Progenitor cell of endocrine pancreas (in vitro differentiated cells): ENCODE measurements around the gene PHF13. TPM values are rescaled to one million over a fixed set of nuclear protein-coding genes. Genes with fewer than 3 reads are reported as not detected.
A peak's percentile ranks its signal among the peaks of the same experiment; 100 is the strongest.

Experiments used
- DNase-seq: peaks from one replicate; pipeline ENCODE4 v3.0.0; 2021; ENCODE audit warnings: low spot score; ENCODE audit not compliant: unreplicated experiment
- H3K27ac Mint-ChIP-seq: 2 replicates; pipeline ENCODE4 v1.8.0; 2021; ENCODE audit warnings: mild to moderate bottlenecking, moderate library complexity, mixed read lengths
- H3K27me3 Mint-ChIP-seq: 2 replicates; pipeline ENCODE4 v1.8.0; 2021; ENCODE audit warnings: mixed read lengths
- H3K36me3 Mint-ChIP-seq: 2 replicates; pipeline ENCODE4 v1.8.0; 2022; ENCODE audit warnings: mixed read lengths; ENCODE audit not compliant: insufficient read depth
- H3K4me1 Mint-ChIP-seq: 2 replicates; pipeline ENCODE4 v1.8.0; 2021; ENCODE audit warnings: low read depth, mixed read lengths
- H3K4me3 Mint-ChIP-seq: 2 replicates; pipeline ENCODE4 v1.8.0; 2021; ENCODE audit warnings: low read depth, mild to moderate bottlenecking, moderate library complexity, mixed read lengths
- H3K9me3 Mint-ChIP-seq: 2 replicates; pipeline ENCODE4 v1.8.0; 2021; ENCODE audit warnings: low read depth, mixed read lengths
- total RNA-seq: library from RNA; stranded (reverse); gene quantifications from 2 replicates; pipeline ENCODE4 v1.2.1, GENCODE V29; 2021
- TF ChIP-seq, protein P1 (sequence below): fragments of 200-600 bp; sonication (generic); IDR thresholded peaks from one replicate; pipeline ENCODE4 v1.5.0; 2021; ENCODE audit warnings: antibody characterized with exemption, mild to moderate bottlenecking; ENCODE audit not compliant: unreplicated experiment

The PHF13 gene
- total RNA-seq, 1 donor from 2014 or later, result 29.1 TPM

DNA sequence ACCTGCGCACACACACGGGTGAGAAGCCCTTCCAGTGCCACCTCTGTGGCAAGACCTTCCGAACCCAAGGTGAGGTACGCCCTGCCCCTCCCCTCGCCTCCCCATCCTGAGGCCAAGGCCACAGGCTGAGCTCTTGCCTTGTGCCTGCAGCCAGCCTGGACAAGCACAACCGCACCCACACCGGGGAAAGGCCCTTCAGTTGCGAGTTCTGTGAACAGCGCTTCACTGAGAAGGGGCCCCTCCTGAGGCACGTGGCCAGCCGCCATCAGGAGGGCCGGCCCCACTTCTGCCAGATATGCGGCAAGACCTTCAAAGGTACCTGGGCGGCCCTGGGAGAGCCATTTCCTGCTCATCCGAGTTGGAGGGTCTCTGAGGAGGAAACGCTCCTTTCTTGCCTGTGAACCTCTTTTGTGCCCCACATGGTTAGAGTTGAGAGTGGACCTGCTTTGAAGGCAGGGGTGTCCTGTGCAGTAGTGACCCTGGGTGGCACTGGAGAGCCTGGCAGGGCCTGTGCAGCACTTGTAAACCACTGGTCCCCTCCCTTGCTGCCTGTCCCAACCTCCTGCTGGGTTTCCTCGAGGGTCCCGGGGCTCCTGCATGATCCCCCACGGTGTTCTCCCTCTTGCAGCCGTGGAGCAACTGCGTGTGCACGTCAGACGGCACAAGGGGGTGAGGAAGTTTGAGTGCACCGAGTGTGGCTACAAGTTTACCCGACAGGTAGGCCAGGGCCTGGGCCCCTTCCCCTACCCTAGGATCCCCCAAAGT is 25.2 kb upstream of the PHF13 start:
- H3K27me3 Mint-ChIP-seq, result no peaks in the 10 kb centered on the region
- DNase-seq, result no peak
- TF ChIP-seq, protein P1, sequence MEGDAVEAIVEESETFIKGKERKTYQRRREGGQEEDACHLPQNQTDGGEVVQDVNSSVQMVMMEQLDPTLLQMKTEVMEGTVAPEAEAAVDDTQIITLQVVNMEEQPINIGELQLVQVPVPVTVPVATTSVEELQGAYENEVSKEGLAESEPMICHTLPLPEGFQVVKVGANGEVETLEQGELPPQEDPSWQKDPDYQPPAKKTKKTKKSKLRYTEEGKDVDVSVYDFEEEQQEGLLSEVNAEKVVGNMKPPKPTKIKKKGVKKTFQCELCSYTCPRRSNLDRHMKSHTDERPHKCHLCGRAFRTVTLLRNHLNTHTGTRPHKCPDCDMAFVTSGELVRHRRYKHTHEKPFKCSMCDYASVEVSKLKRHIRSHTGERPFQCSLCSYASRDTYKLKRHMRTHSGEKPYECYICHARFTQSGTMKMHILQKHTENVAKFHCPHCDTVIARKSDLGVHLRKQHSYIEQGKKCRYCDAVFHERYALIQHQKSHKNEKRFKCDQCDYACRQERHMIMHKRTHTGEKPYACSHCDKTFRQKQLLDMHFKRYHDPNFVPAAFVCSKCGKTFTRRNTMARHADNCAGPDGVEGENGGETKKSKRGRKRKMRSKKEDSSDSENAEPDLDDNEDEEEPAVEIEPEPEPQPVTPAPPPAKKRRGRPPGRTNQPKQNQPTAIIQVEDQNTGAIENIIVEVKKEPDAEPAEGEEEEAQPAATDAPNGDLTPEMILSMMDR, result no peak
- H3K4me1 Mint-ChIP-seq, result peaks cover 5% of the 10 kb centered on the region
- no peak overlapping the region for H3K27ac Mint-ChIP-seq
- H3K9me3 Mint-ChIP-seq, result no peaks in the 10 kb centered on the region
- peaks cover 4% of the 10 kb centered on the region for H3K36me3 Mint-ChIP-seq
- no peak overlapping the region for H3K4me3 Mint-ChIP-seq

- H3K36me3 Mint-ChIP-seq, result peaks cover 6% of the 10 kb centered on the region
- DNase-seq, result no peak
- H3K4me1 Mint-ChIP-seq, result peaks cover 5% of the 10 kb centered on the region
- no peaks in the 10 kb centered on the region for H3K27me3 Mint-ChIP-seq
- H3K4me3 Mint-ChIP-seq, result no peak overlapping the region
- H3K9me3 Mint-ChIP-seq, result no peaks in the 10 kb centered on the region
- TF ChIP-seq, protein P1, result no peak
- H3K27ac Mint-ChIP-seq, result no peak overlapping the region
Observed at GRCh38 chr1:6588893-6589520, 24.5 kb upstream of the PHF13 start.

DNA sequence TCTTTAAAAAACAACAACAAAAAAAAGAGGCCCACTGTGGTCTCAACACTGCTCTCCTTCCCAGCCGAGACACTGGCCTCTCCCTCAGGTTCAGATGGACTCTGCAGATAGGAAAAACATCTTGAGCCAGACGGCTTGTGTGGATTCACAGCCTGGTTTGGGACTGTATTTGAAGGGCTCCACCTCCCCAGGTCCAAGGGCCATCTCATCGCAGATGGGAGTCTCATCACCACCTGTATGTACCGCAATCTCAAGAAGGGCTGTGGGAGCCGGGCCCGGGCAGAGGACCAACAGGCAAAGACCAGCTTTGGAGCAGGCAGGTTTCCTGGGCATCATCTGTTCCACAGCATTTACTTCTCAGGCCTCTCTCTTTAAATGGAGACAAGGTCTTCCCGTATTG is 23.5 kb upstream of the PHF13 start:
- TF ChIP-seq, protein P1, result no peak
- no peak overlapping the region for H3K27ac Mint-ChIP-seq
- no peak overlapping the region for H3K4me3 Mint-ChIP-seq
- H3K27me3 Mint-ChIP-seq, result no peaks in the 10 kb centered on the region
- peaks cover 5% of the 10 kb centered on the region for H3K36me3 Mint-ChIP-seq
- DNase-seq, result no peak
- H3K9me3 Mint-ChIP-seq, result no peaks in the 10 kb centered on the region
- no peaks in the 10 kb centered on the region for H3K4me1 Mint-ChIP-seq

- Mint-ChIP-seq H3K27me3 (no peaks in the 10 kb centered on the region), H3K36me3 (peaks cover 9% of the 10 kb centered on the region), H3K4me3 (no peak overlapping the region), H3K9me3 (no peaks in the 10 kb centered on the region), H3K27ac (peak overlapping the region; percentile 64), H3K4me1 (no peaks in the 10 kb centered on the region)
- TF ChIP-seq, protein P1, result no peak
- DNase-seq, result no peak
Observed at GRCh38 chr1:6591222-6591621, 22.3 kb upstream of the PHF13 start.

DNA sequence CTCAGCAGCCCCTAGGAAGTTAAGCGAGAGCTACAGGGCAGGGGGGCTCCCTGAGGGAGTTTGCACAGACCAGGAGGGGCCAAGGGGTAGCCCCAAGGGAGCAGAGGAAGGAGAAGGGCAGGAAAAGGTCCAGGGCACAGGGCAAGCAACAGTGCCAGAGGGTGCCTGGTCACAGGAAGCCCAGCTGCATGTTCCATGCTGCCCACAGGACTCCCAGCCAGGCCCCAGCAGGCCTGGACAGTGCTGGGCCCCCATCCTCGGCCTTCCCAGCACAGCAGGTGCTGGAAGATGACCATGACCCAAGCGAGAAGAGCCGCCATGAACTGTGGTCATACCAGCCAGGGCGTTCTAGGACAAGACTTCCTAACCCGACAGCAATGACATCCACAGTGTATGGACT is 21.9 kb upstream of the PHF13 start:
- Mint-ChIP-seq H3K27me3 (no peaks in the 10 kb centered on the region), H3K36me3 (peaks cover 10% of the 10 kb centered on the region), H3K9me3 (no peaks in the 10 kb centered on the region), H3K27ac (no peak overlapping the region), H3K4me1 (no peaks in the 10 kb centered on the region), H3K4me3 (no peak overlapping the region)
- TF ChIP-seq, protein P1, result no peak
- no peak for DNase-seq
